ENCODE results near the gene RNF183. TPM values are rescaled to one million over a fixed set of nuclear protein-coding genes. Genes with fewer than 3 reads are reported as not detected.

Gene RNF183
- total RNA-seq, 1 experiment from 2014 or later: 1.5 TPM

GRCh38 chr9:113328045-113328782, 25.0 kb upstream of the RNF183 start:
- Mint-ChIP-seq H3K27ac (ENCODE audit: unreplicated experiment) (no peak overlapping the region), H3K4me1 (ENCODE audit: low read depth, unreplicated experiment) (no peaks in the 10 kb centered on the region), H3K27me3 (ENCODE audit: insufficient read depth, unreplicated experiment) (no peaks in the 10 kb centered on the region), H3K9me3 (ENCODE audit: unreplicated experiment) (no peaks in the 10 kb centered on the region), H3K4me3 (ENCODE audit: unreplicated experiment) (no peak overlapping the region), H3K36me3 (ENCODE audit: insufficient read depth, unreplicated experiment) (no peaks in the 10 kb centered on the region)
- CTCF ChIA-PET: interaction anchor here (1.0 kb wide), 1 partner anchor 12 kb away, joined by 3 read pairs; the partner anchor contains the start of gene WDR31
- Histone ChIP-seq H3K36me3 (ENCODE audit: control insufficient read depth, insufficient read depth, low read length) (no peaks in the 10 kb centered on the region), H3K9me3 (no peaks in the 10 kb centered on the region), H3K4me1 (no peaks in the 10 kb centered on the region), H3K4me3 (ENCODE audit: low read depth, low read length) (no peak overlapping the region), H3K27me3 (replicated peaks; ENCODE audit: control insufficient read depth, insufficient read depth, low read length) (no peaks in the 10 kb centered on the region)
- no peak for TF ChIP-seq CTCF (IDR thresholded peaks at IDR 0.05; ENCODE audit: insufficient read depth in 1 of 2, low read depth in 1 of 2, low read length in 1 of 2, severe bottlenecking in 1 of 2, unreplicated experiment in 1 of 2)
- BruUV-seq (replicated peaks): no TSS peak
- no peak for DNase-seq
- POLR2A ChIA-PET: no interaction called here
- intact Hi-C loops (cut with micrococcal nuclease; ENCODE audit: unreplicated experiment): no loop called here

- H3K9me3 Mint-ChIP-seq (ENCODE audit: unreplicated experiment): no peaks in the 10 kb centered on the region
- no peaks in the 10 kb centered on the region for H3K36me3 ChIP-seq (ENCODE audit: control insufficient read depth, insufficient read depth, low read length)
- ChIA-PET POLR2A (no interaction called here), CTCF (no interaction called here)
- H3K27me3 ChIP-seq (replicated peaks; ENCODE audit: control insufficient read depth, insufficient read depth, low read length): no peaks in the 10 kb centered on the region
- DNase-seq: no peak
- no peaks in the 10 kb centered on the region for H3K4me1 Mint-ChIP-seq (ENCODE audit: low read depth, unreplicated experiment)
- no peaks in the 10 kb centered on the region for H3K36me3 Mint-ChIP-seq (ENCODE audit: insufficient read depth, unreplicated experiment)
- no peak overlapping the region for H3K4me3 Mint-ChIP-seq (ENCODE audit: unreplicated experiment)
- no TSS peak for BruUV-seq (replicated peaks)
- H3K27me3 Mint-ChIP-seq (ENCODE audit: insufficient read depth, unreplicated experiment): no peaks in the 10 kb centered on the region
- intact Hi-C loops (cut with micrococcal nuclease; ENCODE audit: unreplicated experiment): no loop called here
- no peak for TF ChIP-seq CTCF (IDR thresholded peaks at IDR 0.05; ENCODE audit: insufficient read depth in 1 of 2, low read depth in 1 of 2, low read length in 1 of 2, severe bottlenecking in 1 of 2, unreplicated experiment in 1 of 2)
- H3K4me1 ChIP-seq: no peaks in the 10 kb centered on the region
- H3K4me3 ChIP-seq (ENCODE audit: low read depth, low read length): no peak overlapping the region
- no peak overlapping the region for H3K27ac Mint-ChIP-seq (ENCODE audit: unreplicated experiment)
- no peaks in the 10 kb centered on the region for H3K9me3 ChIP-seq
Observed at GRCh38 chr9:113326230-113326629, 23.1 kb upstream of the RNF183 start.

GRCh38 chr9:113322671-113323070, 19.5 kb upstream of the RNF183 start:
- Histone ChIP-seq H3K27me3 (replicated peaks; ENCODE audit: control insufficient read depth, insufficient read depth, low read length) (no peaks in the 10 kb centered on the region), H3K4me1 (no peaks in the 10 kb centered on the region), H3K9me3 (no peaks in the 10 kb centered on the region), H3K4me3 (ENCODE audit: low read depth, low read length) (no peak overlapping the region), H3K36me3 (ENCODE audit: control insufficient read depth, insufficient read depth, low read length) (no peaks in the 10 kb centered on the region)
- intact Hi-C loops (cut with micrococcal nuclease; ENCODE audit: unreplicated experiment): no loop called here
- no peaks in the 10 kb centered on the region for H3K36me3 Mint-ChIP-seq (ENCODE audit: insufficient read depth, unreplicated experiment)
- ChIA-PET CTCF (no interaction called here), POLR2A (no interaction called here)
- H3K27ac Mint-ChIP-seq (ENCODE audit: unreplicated experiment): no peak overlapping the region
- H3K4me3 Mint-ChIP-seq (ENCODE audit: unreplicated experiment): no peak overlapping the region
- TF ChIP-seq CTCF (IDR thresholded peaks at IDR 0.05; ENCODE audit: insufficient read depth in 1 of 2, low read depth in 1 of 2, low read length in 1 of 2, severe bottlenecking in 1 of 2, unreplicated experiment in 1 of 2): no peak
- no peaks in the 10 kb centered on the region for H3K27me3 Mint-ChIP-seq (ENCODE audit: insufficient read depth, unreplicated experiment)
- H3K4me1 Mint-ChIP-seq (ENCODE audit: low read depth, unreplicated experiment): no peaks in the 10 kb centered on the region
- no peak for DNase-seq
- BruUV-seq (replicated peaks): no TSS peak
- no peaks in the 10 kb centered on the region for H3K9me3 Mint-ChIP-seq (ENCODE audit: unreplicated experiment)
